Smooth muscle cell (in vitro differentiated cells): ENCODE data around the gene GOSR2. TPM values are rescaled to one million over a fixed set of nuclear protein-coding genes. Genes with fewer than 3 reads are reported as not detected.

Experiments used
- DNase-seq: peaks from one replicate; lab custom pipeline; 2025; ENCODE audit not compliant: unreplicated experiment; lab: John Stamatoyannopoulos, UW
- H2AFZ ChIP-seq: fragments of 200-600 bp; sonication (generic); 2 replicates; pipeline ENCODE4 v1.6.0; 2016; ENCODE audit warnings: antibody characterized with exemption, low read depth, mild to moderate bottlenecking
- H3F3A ChIP-seq: fragments of 200-600 bp; sonication (generic); 2 replicates; pipeline ENCODE4 v1.6.0; 2017; ENCODE audit warnings: antibody characterized with exemption, low read depth
- H3K27ac ChIP-seq: fragments of 200-600 bp; sonication (generic); 2 replicates; pipeline ENCODE4 v1.5.1; 2016; ENCODE audit warnings: low read depth, mild to moderate bottlenecking
- H3K27me3 ChIP-seq: fragments of 200-600 bp; sonication (generic); 2 replicates; pipeline ENCODE4 v1.6.1; 2016; ENCODE audit warnings: low read depth, mild to moderate bottlenecking
- H3K36me3 ChIP-seq: fragments of 200-600 bp; sonication (generic); 2 replicates; pipeline ENCODE4 v1.5.1; 2016; ENCODE audit warnings: low read depth
- H3K4me1 ChIP-seq: fragments of 200-600 bp; sonication (generic); 2 replicates; pipeline ENCODE4 v1.5.1; 2016; ENCODE audit warnings: low read depth
- H3K4me2 ChIP-seq: fragments of 200-600 bp; sonication (generic); 2 replicates; pipeline ENCODE4 v1.6.0; 2016; ENCODE audit warnings: mild to moderate bottlenecking
- H3K4me3 ChIP-seq: fragments of 200-600 bp; sonication (generic); 2 replicates; pipeline ENCODE4 v1.5.1; 2016; ENCODE audit warnings: mild to moderate bottlenecking
- H3K79me2 ChIP-seq: fragments of 200-600 bp; sonication (generic); 2 replicates; pipeline ENCODE4 v1.6.0; 2016; ENCODE audit warnings: low read depth, mild to moderate bottlenecking
- H3K9ac ChIP-seq: fragments of 200-600 bp; sonication (generic); 2 replicates; pipeline ENCODE4 v1.6.0; 2016; ENCODE audit warnings: low read depth
- H3K9me3 ChIP-seq: fragments of 200-600 bp; sonication (generic); replicated peaks from 2 replicates; pipeline ENCODE4 v1.5.1; 2016; ENCODE audit warnings: low read depth
- H4K20me1 ChIP-seq: fragments of 200-600 bp; sonication (generic); 2 replicates; pipeline ENCODE4 v1.6.0; 2016; ENCODE audit warnings: low read depth
- WGBS: methylation state at CpG from one replicate; pipeline ENCODE4 v1.1.7; 2016; ENCODE audit warnings: low lambda C conversion rate; 5-methylcytosine and 5-hydroxymethylcytosine counted together
- polyA plus RNA-seq: library from polyadenylated mRNA; unstranded; fragments of >200 nt; fragmentation: Nextera tagmentation; extraction: Ambion mirVana; gene quantifications from 2 replicates; pipeline ENCODE4 v1.2.1, GENCODE V29; 2016
- total RNA-seq: library from RNA; depleted of rRNA; stranded (reverse); fragments of >200 nt; gene quantifications from 2 replicates; pipeline ENCODE4 v1.2.3, GENCODE V29; 2014
- TF ChIP-seq, protein P1 (sequence below): fragments of 200-600 bp; sonication (generic); IDR thresholded peaks from 2 replicates; pipeline ENCODE4 v1.5.1; 2017; ENCODE audit warnings: borderline replicate concordance, mild to moderate bottlenecking, antibody characterized with exemption; ENCODE audit not compliant: insufficient read depth, poor library complexity, severe bottlenecking

Gene GOSR2
- total and polyA plus RNA-seq, 2 experiments from 2014 or later, result 38.0 to 64.5 TPM

GRCh38 chr17:46964315-46965265, 41.6 kb downstream of the GOSR2 start:
- no peak for DNase-seq
- WGBS, result 64% methylated on average over 9 of the region's 9 CpGs
- H3K36me3 ChIP-seq, result no peaks in the 10 kb centered on the region

GRCh38 chr17:46968224-46968834, 45.4 kb downstream of the GOSR2 start:
- peaks cover 16% of the 10 kb centered on the region for H3K27me3 ChIP-seq
- H3K4me1 ChIP-seq, result no peaks in the 10 kb centered on the region
- H3K9me3 ChIP-seq, result no peaks in the 10 kb centered on the region
- WGBS, result 72% methylated on average over 6 of the region's 6 CpGs
- DNase-seq, result no peak
- no peaks in the 10 kb centered on the region for H4K20me1 ChIP-seq
- H3K4me2 ChIP-seq, result no peak overlapping the region
- no peak overlapping the region for H3K4me3 ChIP-seq
- no peaks in the 10 kb centered on the region for H3K79me2 ChIP-seq
- no peaks in the 10 kb centered on the region for H3K36me3 ChIP-seq
- no peak overlapping the region for H2AFZ ChIP-seq
- H3K9ac ChIP-seq, result no peak overlapping the region
- TF ChIP-seq, protein P1, sequence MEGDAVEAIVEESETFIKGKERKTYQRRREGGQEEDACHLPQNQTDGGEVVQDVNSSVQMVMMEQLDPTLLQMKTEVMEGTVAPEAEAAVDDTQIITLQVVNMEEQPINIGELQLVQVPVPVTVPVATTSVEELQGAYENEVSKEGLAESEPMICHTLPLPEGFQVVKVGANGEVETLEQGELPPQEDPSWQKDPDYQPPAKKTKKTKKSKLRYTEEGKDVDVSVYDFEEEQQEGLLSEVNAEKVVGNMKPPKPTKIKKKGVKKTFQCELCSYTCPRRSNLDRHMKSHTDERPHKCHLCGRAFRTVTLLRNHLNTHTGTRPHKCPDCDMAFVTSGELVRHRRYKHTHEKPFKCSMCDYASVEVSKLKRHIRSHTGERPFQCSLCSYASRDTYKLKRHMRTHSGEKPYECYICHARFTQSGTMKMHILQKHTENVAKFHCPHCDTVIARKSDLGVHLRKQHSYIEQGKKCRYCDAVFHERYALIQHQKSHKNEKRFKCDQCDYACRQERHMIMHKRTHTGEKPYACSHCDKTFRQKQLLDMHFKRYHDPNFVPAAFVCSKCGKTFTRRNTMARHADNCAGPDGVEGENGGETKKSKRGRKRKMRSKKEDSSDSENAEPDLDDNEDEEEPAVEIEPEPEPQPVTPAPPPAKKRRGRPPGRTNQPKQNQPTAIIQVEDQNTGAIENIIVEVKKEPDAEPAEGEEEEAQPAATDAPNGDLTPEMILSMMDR, result no peak
- no peak overlapping the region for H3K27ac ChIP-seq
- H3F3A ChIP-seq, result no peaks in the 10 kb centered on the region

More at GRCh38 chr17:46964315-46965265, 41.6 kb downstream of the GOSR2 start:
- Histone ChIP-seq H3F3A (peaks cover 8% of the 10 kb centered on the region), H3K9me3 (peaks cover 2% of the 10 kb centered on the region), H3K27me3 (no peaks in the 10 kb centered on the region), H4K20me1 (no peaks in the 10 kb centered on the region), H3K79me2 (no peaks in the 10 kb centered on the region), H3K4me2 (no peak overlapping the region), H3K9ac (no peak overlapping the region), H3K4me1 (no peaks in the 10 kb centered on the region), H2AFZ (no peak overlapping the region), H3K27ac (no peak overlapping the region), H3K4me3 (no peak overlapping the region)
- TF ChIP-seq, protein P1, result no peak

- H3F3A ChIP-seq, result no peaks in the 10 kb centered on the region
These were observed 45.9 kb downstream of the GOSR2 start for GRCh38 chr17:46968896-46969295.

More at GRCh38 chr17:46968896-46969295, 45.9 kb downstream of the GOSR2 start:
- H3K9ac ChIP-seq, result no peak overlapping the region
- DNase-seq, result no peak
- WGBS, result 94% methylated on average over 8 of the region's 8 CpGs
- no peaks in the 10 kb centered on the region for H3K36me3 ChIP-seq
- H3K79me2 ChIP-seq, result no peaks in the 10 kb centered on the region
- H3K4me1 ChIP-seq, result no peaks in the 10 kb centered on the region
- H3K9me3 ChIP-seq, result no peaks in the 10 kb centered on the region
- H4K20me1 ChIP-seq, result no peaks in the 10 kb centered on the region
- no peak overlapping the region for H2AFZ ChIP-seq
- TF ChIP-seq, protein P1, result no peak
- no peak overlapping the region for H3K4me3 ChIP-seq
- H3K27ac ChIP-seq, result no peak overlapping the region
- peaks cover 16% of the 10 kb centered on the region for H3K27me3 ChIP-seq
- no peak overlapping the region for H3K4me2 ChIP-seq
